Left kidney (tissue), 2 donors: Measurements from ENCODE around the gene ATRN. TPM values are rescaled to one million over a fixed set of nuclear protein-coding genes. Genes with fewer than 3 reads are reported as not detected.
"Not testable (repeated sequence)": the region's sequence is repeated elsewhere in the genome, so short reads cannot be mapped to it uniquely, and the experiment has no call there.

Experiments
- DNase-seq: peaks from one replicate; pipeline ENCODE4 v3.0.0-alpha.2; 2013
- polyA plus RNA-seq: library from polyadenylated mRNA; unstranded; fragments of 120-200 nt; gene quantifications from one replicate; pipeline ENCODE4 v1.2.1, GENCODE V29; 2013; ENCODE audit not compliant: insufficient read length

Gene ATRN
- polyA plus RNA-seq, 1 donor = 59.3 TPM

DNA sequence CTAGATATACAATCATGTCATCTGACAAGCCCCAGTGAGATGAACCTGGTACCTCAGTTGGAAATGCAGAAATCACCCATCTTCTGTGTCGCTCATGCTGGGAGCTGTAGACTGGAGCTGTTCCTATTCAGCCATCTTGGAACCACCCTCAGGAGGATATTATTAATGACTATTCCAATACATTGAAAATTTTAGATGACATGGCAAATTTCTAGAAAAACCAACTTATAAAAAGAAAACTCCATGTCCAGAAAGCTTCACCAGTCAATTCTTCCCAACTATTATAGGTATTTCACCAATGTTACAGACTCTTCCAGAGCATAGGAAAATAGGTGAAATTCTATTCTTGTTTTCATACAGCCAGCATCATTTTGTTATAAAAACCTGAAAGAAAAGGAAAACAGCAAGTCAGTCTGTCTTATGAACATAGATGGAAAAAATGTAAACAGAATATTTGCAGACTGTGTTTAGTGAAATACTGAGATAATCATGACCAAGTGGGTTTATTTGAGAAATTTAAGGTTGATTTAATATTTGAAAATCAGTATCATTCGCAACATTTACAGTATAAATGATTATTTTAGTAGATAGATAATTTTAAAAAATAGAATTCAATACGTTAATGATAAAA lies 43.3 kb downstream of the ATRN start:
- no peak for DNase-seq

GRCh38 chr20:3515379-3516170 lies 44.8 kb downstream of the ATRN start:
- no peak for DNase-seq

DNA sequence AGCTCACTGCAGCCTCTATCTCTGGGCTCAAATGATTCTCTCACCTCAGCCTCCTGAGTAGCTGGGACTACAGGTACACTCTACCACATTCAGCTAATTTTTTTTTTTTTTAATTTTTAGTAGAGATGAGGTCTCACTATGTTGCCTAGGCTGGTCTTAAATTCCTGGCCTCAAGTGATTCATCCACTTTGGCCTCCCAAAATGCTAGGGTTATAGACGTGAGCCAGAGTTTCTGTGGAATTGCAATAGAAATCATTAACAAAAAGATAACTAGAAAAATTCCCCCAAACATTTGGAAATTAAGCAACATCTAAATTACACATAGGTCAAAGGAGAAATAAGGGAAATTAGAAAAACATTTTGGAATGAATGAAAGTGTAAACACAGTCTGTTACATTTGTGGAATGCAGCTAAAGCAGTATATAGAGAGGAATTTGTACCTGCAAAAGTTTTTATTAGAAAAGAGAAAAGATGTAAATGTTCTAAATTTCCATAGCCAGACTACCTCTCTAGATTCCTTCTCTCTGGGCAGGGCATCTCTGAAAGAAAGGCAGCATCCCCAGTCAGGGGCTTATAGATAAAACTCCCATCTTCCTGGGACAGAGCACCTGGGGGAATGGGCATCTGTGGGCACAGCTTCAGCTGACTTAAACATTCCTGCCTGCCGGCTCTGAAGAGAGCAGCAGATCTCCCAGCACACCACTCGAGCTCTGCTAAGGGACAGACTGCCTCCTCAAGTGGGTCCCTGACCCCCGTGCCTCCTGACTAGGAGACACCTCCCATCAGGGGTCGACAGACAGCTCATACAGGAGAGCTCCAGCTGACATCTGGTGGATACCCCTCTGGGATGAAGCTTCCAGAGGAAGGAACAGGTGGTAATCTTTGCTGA lies 51.3 kb downstream of the ATRN start:
- DNase-seq = no peak

- not testable (repeated sequence) for DNase-seq
Measured at GRCh38 chr20:3524696-3525095, 53.9 kb downstream of the ATRN start.

- DNase-seq = no peak
Measured at GRCh38 chr20:3532089-3532615, 61.3 kb downstream of the ATRN start.

GRCh38 chr20:3537733-3538132 lies 66.9 kb downstream of the ATRN start:
- not testable (repeated sequence) for DNase-seq

DNA sequence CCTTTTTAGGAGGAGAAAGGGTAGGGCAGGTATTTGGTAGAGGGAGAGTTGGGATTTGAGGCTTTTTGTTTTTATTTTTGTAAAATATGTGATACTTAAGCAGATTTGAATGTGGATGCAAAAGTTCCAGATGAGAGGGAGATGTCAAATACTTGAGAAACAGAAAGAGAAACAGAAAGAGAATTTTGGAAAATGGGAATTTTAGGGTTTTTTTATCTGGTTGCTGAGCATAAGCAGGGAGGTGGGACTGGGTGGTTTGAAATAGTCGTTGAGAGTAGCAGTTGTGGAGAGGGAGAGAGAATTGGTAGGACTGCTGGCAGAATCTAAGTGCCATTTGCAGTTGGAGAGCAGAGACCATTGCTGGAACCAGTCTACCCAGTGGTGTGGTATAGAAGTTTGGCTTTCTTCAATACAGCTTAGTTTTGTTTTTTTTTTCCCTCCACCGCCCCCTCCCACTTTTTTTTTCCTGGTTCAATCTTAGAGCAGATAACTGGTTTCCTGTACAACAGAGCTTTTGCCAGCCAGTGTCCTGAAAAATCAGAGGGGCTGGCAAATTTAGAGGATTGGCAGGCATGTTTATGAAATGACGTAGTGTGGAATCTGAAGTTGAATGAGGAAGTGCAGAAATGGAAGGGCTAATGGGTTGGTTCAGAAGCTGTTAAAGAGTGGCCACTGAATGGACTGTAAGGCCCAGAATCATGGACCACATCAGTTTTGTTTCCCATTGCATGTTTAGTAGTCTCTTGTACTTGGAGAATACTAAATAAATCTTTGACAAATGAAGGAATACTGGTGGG lies 68.7 kb downstream of the ATRN start:
- DNase-seq = no peak

DNA sequence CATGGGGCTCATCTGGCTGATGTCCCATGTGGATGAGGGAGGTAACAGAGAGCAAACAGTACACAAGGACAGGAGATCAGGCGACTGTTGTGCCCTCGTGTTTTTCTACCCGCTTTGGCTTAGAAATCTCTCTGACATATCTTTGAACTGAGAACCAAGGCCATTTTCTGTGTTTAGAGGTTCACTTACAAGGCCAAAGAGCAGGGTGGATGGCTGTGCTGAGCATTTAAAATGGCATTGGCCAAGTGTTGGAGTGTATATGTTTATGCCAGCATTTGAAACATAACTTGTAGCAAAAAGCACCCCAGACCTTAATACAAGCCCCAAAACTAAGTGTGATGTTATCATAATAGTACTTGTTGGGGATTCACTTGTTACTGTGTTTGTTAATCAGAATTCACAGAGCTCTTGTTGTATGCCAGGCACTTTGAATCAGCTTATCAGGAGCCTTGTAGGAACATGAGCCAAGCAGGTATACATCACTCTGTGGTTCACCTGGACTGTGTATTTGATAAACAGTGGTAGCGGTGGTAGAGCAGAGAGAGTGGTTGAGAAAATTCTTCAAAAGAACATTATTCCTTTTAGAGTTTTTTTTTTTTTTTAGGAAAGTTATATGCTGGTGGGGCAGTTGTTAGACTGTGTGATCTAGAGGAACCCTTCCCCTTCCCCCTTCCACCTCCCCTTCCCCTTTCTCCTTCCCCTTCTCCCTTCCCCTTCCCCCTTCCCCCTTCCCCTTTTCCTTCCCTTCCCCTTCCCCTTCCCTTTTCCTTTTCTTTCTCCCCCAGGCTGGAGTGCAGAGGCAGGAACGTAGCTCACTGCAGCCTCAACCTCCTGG lies 71.3 kb downstream of the ATRN start:
- DNase-seq = no peak

- DNase-seq = no peak
Measured at GRCh38 chr20:3543901-3544507, 73.2 kb downstream of the ATRN start.

DNA sequence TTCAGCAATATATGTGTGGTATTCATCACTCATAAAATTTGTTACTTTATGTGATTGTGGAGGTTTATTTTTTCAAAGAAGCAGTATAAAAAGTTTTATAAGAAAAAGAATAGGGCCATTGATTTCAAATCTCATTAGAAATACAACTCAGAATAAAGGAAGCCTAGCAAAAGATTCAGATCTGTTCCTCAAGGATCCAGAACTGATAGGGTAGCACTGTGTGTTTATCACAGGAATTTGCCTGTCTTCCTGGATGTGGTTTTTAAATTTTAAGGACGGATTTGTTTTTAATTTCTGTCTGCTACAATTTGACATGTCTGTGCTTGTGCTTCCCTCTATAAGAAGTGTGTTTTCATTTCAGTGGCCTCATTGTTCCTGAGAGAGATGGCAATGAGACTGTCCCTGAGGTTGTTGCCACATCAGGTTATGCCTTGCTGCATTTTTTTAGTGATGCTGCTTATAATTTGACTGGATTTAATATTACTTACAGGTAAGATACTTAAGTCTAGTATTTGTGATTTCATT lies 74.6 kb downstream of the ATRN start:
- DNase-seq = no peak

GRCh38 chr20:3547906-3548305 lies 77.1 kb downstream of the ATRN start:
- no peak for DNase-seq

- no peak for DNase-seq
Measured at GRCh38 chr20:3550837-3551236, 80.0 kb downstream of the ATRN start.

DNA sequence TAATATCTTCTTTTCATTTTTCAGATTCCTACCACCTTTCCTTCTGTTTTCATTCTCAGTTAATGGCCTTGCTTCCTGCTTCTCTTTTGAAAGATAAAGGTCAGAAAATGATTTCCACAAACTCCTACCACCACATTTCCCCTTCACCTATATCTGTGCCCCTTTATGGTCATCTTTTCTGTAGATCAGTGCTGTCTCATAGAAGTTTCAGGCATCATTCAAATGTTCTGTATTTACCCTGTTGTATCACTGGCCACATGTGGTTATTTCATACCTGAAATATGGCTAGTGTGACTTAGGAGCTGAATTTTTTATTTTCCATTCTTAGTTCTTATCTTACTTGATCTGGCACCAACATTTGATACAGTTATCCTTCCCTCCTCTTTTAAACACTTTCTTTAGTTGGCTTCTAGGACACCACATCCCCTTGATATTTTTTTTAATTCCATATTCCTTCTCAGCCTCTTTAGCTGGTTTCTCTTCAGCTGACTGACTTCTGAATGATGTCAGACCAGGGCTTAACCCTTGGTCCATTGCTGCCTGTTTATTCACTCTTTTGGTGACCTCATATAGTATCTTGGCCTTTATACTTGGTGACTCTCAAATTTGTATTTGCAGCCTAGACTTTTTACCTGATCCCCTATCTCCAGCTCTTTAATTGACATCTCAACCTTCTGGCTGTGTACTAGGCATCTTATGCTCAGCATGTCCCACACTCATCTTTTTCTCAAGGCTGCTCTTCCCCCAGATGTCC lies 81.0 kb downstream of the ATRN start:
- DNase-seq = no peak

DNA sequence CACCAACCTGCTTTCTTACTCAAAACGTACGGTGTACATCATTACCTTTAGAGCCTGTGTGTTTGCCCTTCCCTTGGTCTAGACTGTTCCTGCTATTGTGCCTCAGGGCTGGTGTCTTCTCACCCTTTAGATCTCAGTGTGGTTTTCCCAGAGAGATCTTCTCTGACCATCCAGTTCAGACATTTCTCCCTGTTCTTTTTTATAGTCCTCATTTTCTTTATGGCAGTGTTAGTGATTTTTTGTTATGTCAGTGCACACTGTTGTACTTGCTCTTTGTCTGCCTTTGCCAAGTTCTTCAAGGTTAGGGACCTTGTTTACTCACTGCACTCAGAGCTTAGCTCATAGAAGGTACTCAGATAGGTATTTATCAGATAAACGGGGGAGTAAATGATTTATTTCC lies 82.8 kb downstream of the ATRN start:
- no peak for DNase-seq

DNA sequence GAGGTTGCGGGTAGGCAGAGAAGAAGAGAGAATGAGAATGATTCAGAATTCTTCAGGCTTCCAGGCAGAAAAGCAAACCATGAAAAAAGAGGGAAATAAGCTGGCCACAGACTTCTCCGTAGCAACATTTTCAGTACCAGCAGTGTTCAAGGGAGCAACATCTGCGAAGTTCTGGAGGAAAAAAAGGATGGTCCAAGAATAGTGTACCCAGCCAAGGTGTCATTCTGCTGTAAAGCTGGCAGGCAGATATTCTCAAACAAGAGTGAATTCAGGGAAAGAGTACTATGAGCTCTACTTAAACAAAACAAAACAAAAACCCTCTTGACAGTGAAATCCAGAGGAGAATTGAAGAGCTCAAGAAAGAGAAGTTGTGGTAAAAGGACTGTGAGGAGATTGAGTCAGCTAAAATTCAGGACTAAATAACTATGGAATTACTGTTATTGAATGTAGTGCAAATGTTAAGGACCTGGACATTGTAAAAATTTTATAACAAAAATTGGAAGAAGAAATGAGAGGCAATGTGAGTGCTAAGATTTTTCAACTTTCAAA lies 86.5 kb downstream of the ATRN start:
- DNase-seq = no peak

DNA sequence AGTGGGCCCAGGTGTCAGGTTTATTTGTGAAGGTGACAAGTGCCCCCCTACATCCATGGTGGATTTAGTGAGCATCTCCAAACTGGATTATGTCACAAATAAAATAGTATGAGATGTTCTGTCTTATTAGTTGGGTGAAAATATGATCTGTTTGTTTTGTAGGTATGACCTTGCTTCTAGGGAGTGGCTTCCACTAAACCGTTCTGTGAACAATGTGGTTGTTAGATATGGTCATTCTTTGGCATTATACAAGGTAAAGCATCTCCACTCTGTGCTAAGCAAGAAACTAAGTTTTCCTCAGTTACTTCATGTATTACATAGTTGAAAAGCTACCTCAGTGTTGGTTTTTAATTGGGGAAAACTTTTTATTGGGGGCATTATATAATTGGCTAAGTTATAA lies 88.4 kb downstream of the ATRN start:
- DNase-seq = no peak

- DNase-seq = no peak
Measured at GRCh38 chr20:3559637-3560036, 88.8 kb downstream of the ATRN start.

- no peak for DNase-seq
Measured at GRCh38 chr20:3560162-3560561, 89.3 kb downstream of the ATRN start.

DNA sequence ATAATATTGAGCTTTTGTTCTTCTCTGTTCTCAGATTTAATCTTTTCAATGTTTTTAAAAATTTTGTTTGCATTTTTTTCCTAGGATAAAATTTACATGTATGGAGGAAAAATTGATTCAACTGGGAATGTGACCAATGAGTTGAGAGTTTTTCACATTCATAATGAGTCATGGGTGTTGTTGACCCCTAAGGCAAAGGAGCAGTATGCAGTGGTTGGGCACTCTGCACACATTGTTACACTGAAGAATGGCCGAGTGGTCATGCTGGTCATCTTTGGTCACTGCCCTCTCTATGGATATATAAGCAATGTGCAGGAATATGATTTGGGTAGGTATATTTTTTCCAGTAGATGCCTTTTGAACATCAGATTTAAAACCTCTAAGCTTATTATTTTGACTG lies 89.8 kb downstream of the ATRN start:
- no peak for DNase-seq
